ENCODE data around the gene SCAMP2. TPM values are rescaled to one million over a fixed set of nuclear protein-coding genes. Genes with fewer than 3 reads are reported as not detected.

Gene SCAMP2
- total RNA-seq, 1 donor from 2014 or later, result 90.8 TPM

DNA sequence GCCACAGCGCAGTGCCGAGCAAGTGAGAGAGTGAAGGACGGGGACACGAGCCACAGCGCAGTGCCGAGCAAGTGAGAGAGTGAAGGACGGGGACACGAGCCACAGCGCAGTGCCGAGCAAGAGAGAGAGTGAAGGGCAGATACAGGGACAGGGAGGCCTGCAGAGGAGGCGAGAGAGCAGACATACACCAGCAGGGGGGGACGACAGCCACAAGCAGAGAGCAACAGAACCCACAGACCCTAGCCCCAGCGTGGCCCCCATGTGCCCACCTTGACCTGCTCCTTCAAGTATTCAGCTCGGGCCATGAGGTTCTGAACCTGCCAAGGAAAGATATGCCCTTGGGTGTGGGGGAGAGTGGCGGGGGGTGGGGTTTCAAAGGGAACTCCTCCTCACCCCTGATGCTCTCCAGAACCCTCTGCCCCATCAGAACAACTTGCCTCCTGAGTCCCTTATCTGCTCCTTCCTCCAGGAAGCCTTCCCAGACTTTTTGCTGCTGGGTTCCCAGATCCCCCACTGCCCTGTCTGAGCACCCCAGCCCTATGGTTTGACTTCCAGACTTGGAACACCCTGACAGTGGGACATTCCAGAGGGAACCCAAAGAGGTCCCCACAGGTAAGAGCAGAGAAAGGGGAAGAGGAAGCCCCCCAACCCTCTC, 35.6 kb downstream of the SCAMP2 start:
- intact Hi-C loops (cut with DNase I), result no loop called here
- Histone ChIP-seq H3K4me3 (no peak overlapping the region), H3K27ac (no peak overlapping the region), H3K27me3 (no peaks in the 10 kb centered on the region), H3K4me1 (peaks cover 4 to 7% of the 10 kb centered on the region in 2 donors), H3K9me3 (no peaks in the 10 kb centered on the region), H3K36me3 (peaks cover 11 to 15% of the 10 kb centered on the region in 2 donors)
- no peak for DNase-seq (ENCODE audit: low spot score in 2 of 2)
- TF ChIP-seq, protein P1, sequence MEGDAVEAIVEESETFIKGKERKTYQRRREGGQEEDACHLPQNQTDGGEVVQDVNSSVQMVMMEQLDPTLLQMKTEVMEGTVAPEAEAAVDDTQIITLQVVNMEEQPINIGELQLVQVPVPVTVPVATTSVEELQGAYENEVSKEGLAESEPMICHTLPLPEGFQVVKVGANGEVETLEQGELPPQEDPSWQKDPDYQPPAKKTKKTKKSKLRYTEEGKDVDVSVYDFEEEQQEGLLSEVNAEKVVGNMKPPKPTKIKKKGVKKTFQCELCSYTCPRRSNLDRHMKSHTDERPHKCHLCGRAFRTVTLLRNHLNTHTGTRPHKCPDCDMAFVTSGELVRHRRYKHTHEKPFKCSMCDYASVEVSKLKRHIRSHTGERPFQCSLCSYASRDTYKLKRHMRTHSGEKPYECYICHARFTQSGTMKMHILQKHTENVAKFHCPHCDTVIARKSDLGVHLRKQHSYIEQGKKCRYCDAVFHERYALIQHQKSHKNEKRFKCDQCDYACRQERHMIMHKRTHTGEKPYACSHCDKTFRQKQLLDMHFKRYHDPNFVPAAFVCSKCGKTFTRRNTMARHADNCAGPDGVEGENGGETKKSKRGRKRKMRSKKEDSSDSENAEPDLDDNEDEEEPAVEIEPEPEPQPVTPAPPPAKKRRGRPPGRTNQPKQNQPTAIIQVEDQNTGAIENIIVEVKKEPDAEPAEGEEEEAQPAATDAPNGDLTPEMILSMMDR (IDR thresholded peaks at IDR 0.05), result no peak

DNA sequence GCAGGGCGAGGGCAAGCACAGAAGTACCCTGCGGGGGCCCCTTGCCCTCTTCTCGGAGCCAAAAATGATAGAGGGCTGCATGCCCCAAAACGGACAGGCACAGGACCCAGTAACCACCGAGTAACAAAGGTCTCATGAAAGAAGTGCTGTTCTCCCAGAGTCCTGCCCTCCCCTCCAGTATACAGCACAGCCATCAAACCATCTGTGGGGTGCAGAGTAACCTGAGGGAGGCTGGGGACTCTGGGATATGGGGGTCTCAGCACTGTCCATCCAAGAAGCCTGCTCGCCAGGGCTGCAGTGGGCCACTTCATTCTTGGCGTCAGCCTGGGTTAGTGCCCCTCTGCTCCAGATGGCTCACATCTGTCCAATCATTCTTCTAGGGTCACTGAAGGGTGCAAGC, 36.3 kb downstream of the SCAMP2 start:
- TF ChIP-seq, protein P1 (IDR thresholded peaks at IDR 0.05), result no peak
- intact Hi-C loops (cut with DNase I), result no loop called here
- no peak overlapping the region for H3K27ac ChIP-seq
- no peaks in the 10 kb centered on the region for H3K9me3 ChIP-seq
- no peak for DNase-seq (ENCODE audit: low spot score in 2 of 2)
- H3K4me3 ChIP-seq, result no peak overlapping the region
- H3K4me1 ChIP-seq, result peaks cover 0 to under 1% of the 10 kb centered on the region in 2 donors
- H3K36me3 ChIP-seq, result peaks cover 11 to 15% of the 10 kb centered on the region in 2 donors
- H3K27me3 ChIP-seq, result no peaks in the 10 kb centered on the region

DNA sequence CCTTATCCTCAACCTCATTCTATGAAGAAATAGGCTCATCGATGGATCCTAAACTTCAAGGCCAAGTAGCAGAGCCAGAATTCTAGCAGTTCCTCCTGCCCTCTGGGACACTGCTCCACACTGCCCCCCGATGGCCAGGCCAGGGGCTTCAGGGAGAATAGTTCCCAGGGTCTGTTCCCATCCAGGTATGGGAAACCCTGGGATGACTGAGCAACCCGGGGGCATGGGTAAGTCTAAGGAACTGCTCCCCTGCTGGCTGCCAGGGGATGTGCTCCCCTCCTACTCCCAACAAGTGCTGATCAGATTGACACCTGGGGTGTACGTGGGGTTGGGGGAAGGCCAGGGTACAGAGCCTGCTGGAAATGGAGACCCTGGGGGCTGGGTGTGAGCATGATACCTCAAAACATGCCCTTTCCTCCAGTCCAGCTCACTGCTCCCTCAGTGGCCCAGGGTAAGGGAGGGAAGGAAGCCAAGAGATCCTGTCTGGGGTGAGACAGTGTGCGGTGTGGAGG, 37.8 kb downstream of the SCAMP2 start:
- Histone ChIP-seq H3K4me3 (no peak overlapping the region), H3K9me3 (no peaks in the 10 kb centered on the region), H3K27ac (no peak overlapping the region), H3K27me3 (no peaks in the 10 kb centered on the region), H3K36me3 (peaks cover 11 to 15% of the 10 kb centered on the region in 2 donors), H3K4me1 (no peaks in the 10 kb centered on the region)
- intact Hi-C loops (cut with DNase I), result loop anchor here (1.0 kb wide), 1 partner anchor 53 kb away; the partner anchor contains the start of gene CSK
- TF ChIP-seq, protein P1 (IDR thresholded peaks at IDR 0.05), result peak; percentile 53 to 60 (median 56)
- DNase-seq (ENCODE audit: low spot score in 2 of 2), result no peak

DNA sequence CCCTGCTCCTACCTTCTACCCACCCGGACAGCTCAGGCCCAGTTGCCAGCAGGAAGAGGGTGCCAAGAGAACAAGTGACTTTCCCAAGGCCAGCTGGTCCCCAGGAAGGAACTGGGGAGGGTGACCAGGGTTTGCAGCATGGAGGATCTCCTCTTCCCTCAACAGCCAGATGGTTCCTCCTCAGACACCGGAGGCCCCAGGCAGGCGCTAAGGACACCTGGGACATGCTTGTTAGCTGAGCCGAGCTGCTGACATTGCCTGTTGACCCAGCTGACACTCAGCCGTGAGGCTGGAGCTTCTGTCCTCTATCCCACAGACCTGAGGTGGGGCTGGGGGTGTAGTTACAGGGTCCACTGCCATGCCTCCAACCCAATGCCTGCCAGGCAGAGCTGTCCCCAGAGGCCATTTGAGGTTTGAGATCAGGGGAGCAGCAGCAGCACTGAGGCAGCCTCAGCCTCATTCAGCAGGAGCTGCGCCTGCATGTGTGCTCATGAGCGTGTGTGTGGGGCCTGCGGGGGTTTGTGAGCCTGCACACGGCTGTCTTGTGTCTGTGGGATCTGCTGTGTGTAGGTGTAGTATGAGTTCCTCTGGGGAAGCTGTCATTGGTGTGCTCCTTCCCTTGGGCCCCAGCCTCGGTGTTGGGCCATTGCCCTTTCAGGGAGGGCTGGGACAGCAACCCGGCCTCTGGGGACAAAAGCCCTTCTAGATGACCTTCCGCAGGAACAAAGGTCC, 39.6 kb downstream of the SCAMP2 start:
- Histone ChIP-seq H3K9me3 (no peaks in the 10 kb centered on the region), H3K4me3 (no peak overlapping the region), H3K36me3 (peaks cover 8 to 9% of the 10 kb centered on the region in 2 donors), H3K27ac (no peak overlapping the region), H3K27me3 (peaks cover 6% of the 10 kb centered on the region), H3K4me1 (no peaks in the 10 kb centered on the region)
- TF ChIP-seq, protein P1 (IDR thresholded peaks at IDR 0.05), result no peak
- intact Hi-C loops (cut with DNase I), result no loop called here
- DNase-seq (ENCODE audit: low spot score in 2 of 2), result no peak

DNA sequence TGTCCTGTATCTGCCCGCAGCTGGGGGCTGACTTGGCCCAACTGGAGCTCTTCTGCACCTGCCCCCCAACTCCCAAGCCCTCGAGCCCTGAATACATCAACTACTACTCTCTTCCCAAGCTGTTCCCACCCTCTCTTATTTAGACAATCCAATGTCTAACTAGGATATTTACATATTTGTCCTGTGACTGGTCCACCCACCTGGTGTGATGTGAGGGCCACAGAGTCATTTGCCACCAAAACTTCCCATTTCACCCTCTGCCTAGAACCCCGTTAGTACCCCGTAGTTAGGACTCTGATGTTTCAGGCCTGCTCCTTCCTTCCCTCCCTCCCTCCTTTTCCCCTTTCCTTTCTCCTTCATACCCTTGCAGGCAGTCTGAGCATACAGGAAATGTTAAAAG, 40.3 kb downstream of the SCAMP2 start:
- Histone ChIP-seq H3K27me3 (peaks cover 8% of the 10 kb centered on the region), H3K36me3 (peaks cover 1 to 9% of the 10 kb centered on the region in 2 donors), H3K27ac (no peak overlapping the region), H3K4me3 (no peak overlapping the region), H3K9me3 (no peaks in the 10 kb centered on the region), H3K4me1 (no peaks in the 10 kb centered on the region)
- intact Hi-C loops (cut with DNase I), result no loop called here
- no peak for DNase-seq (ENCODE audit: low spot score in 2 of 2)
- TF ChIP-seq, protein P1 (IDR thresholded peaks at IDR 0.05), result no peak
